C4-2B (cell line): Measurements from ENCODE around the gene SP2.

Experiments used
- H3K27ac ChIP-seq: fragments of 450-650 bp; 2 replicates; pipeline ENCODE4 v1.5.1; 2017
- CTCF ChIP-seq: fragments of 450-650 bp; conservative IDR thresholded peaks from 2 replicates; pipeline ENCODE4 v1.5.1; 2017; ENCODE audit warnings: mild to moderate bottlenecking
- ZFX ChIP-seq: fragments of 450-650 bp; IDR thresholded peaks from 2 replicates; pipeline ENCODE4 v1.6.1; 2017

Gene SP2

GRCh38 chr17:47942096-47942510 is 46.1 kb downstream of the SP2 start:
- TF ChIP-seq CTCF: no peak
- TF ChIP-seq ZFX: no peak
- peak overlapping the region; percentile 88 for H3K27ac ChIP-seq

GRCh38 chr17:47942568-47942967 is 46.5 kb downstream of the SP2 start:
- TF ChIP-seq ZFX (no peak), CTCF (no peak)
- H3K27ac ChIP-seq: peak overlapping the region; percentile 88

- TF ChIP-seq CTCF: no peak
- TF ChIP-seq ZFX: no peak
- H3K27ac ChIP-seq: peak overlapping the region; percentile 92; the same call in 1 of the 2 replicates
These were observed 49.0 kb downstream of the SP2 start for GRCh38 chr17:47945080-47945479.

- no peak for TF ChIP-seq ZFX
- no peak for TF ChIP-seq CTCF
- peak overlapping the region; percentile 92 for H3K27ac ChIP-seq
These were observed 49.8 kb downstream of the SP2 start for GRCh38 chr17:47945529-47946508.

GRCh38 chr17:47946516-47946915 is 50.5 kb downstream of the SP2 start:
- H3K27ac ChIP-seq: peak overlapping the region; percentile 92
- TF ChIP-seq CTCF (no peak), ZFX (no peak)

- TF ChIP-seq CTCF (peak; percentile 94), ZFX (no peak)
- H3K27ac ChIP-seq: peak overlapping the region; percentile 92
These were observed 50.9 kb downstream of the SP2 start for GRCh38 chr17:47946929-47947397.

- TF ChIP-seq CTCF (no peak), ZFX (no peak)
- H3K27ac ChIP-seq: peak overlapping the region; percentile 92
These were observed 52.7 kb downstream of the SP2 start for GRCh38 chr17:47948706-47949196.
